ENCODE data around the gene GJD4. TPM values are rescaled to one million over a fixed set of nuclear protein-coding genes. Genes with fewer than 3 reads are reported as not detected.

GJD4 gene
- total RNA-seq, 2 experiments from 2014 or later: not detected

- ChIA-PET CTCF (ENCODE audit: unreplicated experiment) (no interaction called here), POLR2A (interaction anchor here (0.6 kb wide), 1 partner anchor 90 kb away, joined by 3 read pairs; no protein-coding TSS in a partner anchor)
- no peak overlapping the region for H3K4me2 ChIP-seq (ENCODE audit: low read length)
- intact Hi-C loops (cut with micrococcal nuclease; ENCODE audit: unreplicated experiment): loop anchor here (10.0 kb wide), 2 partner anchors 282 to 1092 kb away; no protein-coding TSS in a partner anchor
- BruUV-seq (replicated peaks): no TSS peak
- H3K4me3 ChIP-seq (ENCODE audit: low read depth, low read length, poor library complexity, severe bottlenecking): no peak overlapping the region
- no peaks in the 10 kb centered on the region for H3K36me3 ChIP-seq (ENCODE audit: insufficient read depth, low read length)
- H2AFZ ChIP-seq (ENCODE audit: low read length): no peak overlapping the region
- no peak for TF ChIP-seq CTCF (conservative IDR thresholded peaks at IDR 0.05; ENCODE audit: low read length)
- TF ChIP-seq EZH2phosphoT487 (IDR thresholded peaks at IDR 0.05; ENCODE audit: borderline replicate concordance, low read depth, low read length): no peak
- no peaks in the 10 kb centered on the region for H3K4me1 ChIP-seq (ENCODE audit: insufficient read depth, low read length, poor library complexity, severe bottlenecking)
- H3K27ac ChIP-seq (ENCODE audit: low read depth, low read length, poor library complexity, severe bottlenecking): no peak overlapping the region
- no peaks in the 10 kb centered on the region for H3K9me2 ChIP-seq (ENCODE audit: insufficient read depth, low read length)
- no peaks in the 10 kb centered on the region for H3K9me3 ChIP-seq (ENCODE audit: low read length)
- no peaks in the 10 kb centered on the region for H4K20me1 ChIP-seq (ENCODE audit: insufficient read depth, low read length)
- DNase-seq (ENCODE audit: low spot score): no peak
- H3K79me2 ChIP-seq (ENCODE audit: insufficient read depth, low read depth, low read length): no peaks in the 10 kb centered on the region
These were observed 28.2 kb downstream of the GJD4 start for GRCh38 chr10:35633006-35633980.

GRCh38 chr10:35635576-35635975, 30.4 kb downstream of the GJD4 start:
- no peaks in the 10 kb centered on the region for H3K36me3 ChIP-seq (ENCODE audit: insufficient read depth, low read length)
- BruUV-seq (replicated peaks): no TSS peak
- no peaks in the 10 kb centered on the region for H4K20me1 ChIP-seq (ENCODE audit: insufficient read depth, low read length)
- intact Hi-C loops (cut with micrococcal nuclease; ENCODE audit: unreplicated experiment): loop anchor here (2.0 to 10.0 kb wide), 5 partner anchors 145 to 1245 kb away; no protein-coding TSS in a partner anchor
- no peak overlapping the region for H3K4me3 ChIP-seq (ENCODE audit: low read depth, low read length, poor library complexity, severe bottlenecking)
- peak overlapping the region; percentile 25; the same call in 1 of the 2 replicates for H3K4me2 ChIP-seq (ENCODE audit: low read length)
- no peaks in the 10 kb centered on the region for H3K9me2 ChIP-seq (ENCODE audit: insufficient read depth, low read length)
- no peaks in the 10 kb centered on the region for H3K4me1 ChIP-seq (ENCODE audit: insufficient read depth, low read length, poor library complexity, severe bottlenecking)
- H3K27ac ChIP-seq (ENCODE audit: low read depth, low read length, poor library complexity, severe bottlenecking): no peak overlapping the region
- ChIA-PET POLR2A (interaction anchor here (0.6 to 1.2 kb wide), 7 partner anchors 8 to 1250 kb away, joined by 3 to 4 read pairs (median 3); no protein-coding TSS in a partner anchor), CTCF (ENCODE audit: unreplicated experiment) (interaction anchor here (0.6 to 1.4 kb wide), 5 partner anchors 72 to 1245 kb away, joined by 3 to 7 read pairs (median 3); no protein-coding TSS in a partner anchor)
- no peaks in the 10 kb centered on the region for H3K9me3 ChIP-seq (ENCODE audit: low read length)
- peak overlapping the region; percentile 72 for H2AFZ ChIP-seq (ENCODE audit: low read length)
- H3K79me2 ChIP-seq (ENCODE audit: insufficient read depth, low read depth, low read length): no peaks in the 10 kb centered on the region
- TF ChIP-seq EZH2phosphoT487 (IDR thresholded peaks at IDR 0.05; ENCODE audit: borderline replicate concordance, low read depth, low read length) (no peak), CTCF (conservative IDR thresholded peaks at IDR 0.05; ENCODE audit: low read length) (peak; percentile 95)
- DNase-seq (ENCODE audit: low spot score): peak; percentile 81
